ENCODE data around the gene SLC2A4RG.

SLC2A4RG gene

GRCh38 chr20:63706027-63706695, 33.4 kb upstream of the SLC2A4RG start:
- peak overlapping the region; percentile 77 for H3K4me3 ChIP-seq (ENCODE audit: low read depth, low read length)
- ChIA-PET CTCF (interaction anchor here (1.5 kb wide), 1 partner anchor 7 kb away, joined by 6 read pairs; no protein-coding TSS in a partner anchor), POLR2A (interaction anchor here (1.2 kb wide), 1 partner anchor 159 kb away, joined by 3 read pairs; the partner anchor contains the start of gene TPD52L2)
- no peak for DNase-seq (ENCODE audit: low read depth, low spot score)
- TF ChIP-seq, protein P1, sequence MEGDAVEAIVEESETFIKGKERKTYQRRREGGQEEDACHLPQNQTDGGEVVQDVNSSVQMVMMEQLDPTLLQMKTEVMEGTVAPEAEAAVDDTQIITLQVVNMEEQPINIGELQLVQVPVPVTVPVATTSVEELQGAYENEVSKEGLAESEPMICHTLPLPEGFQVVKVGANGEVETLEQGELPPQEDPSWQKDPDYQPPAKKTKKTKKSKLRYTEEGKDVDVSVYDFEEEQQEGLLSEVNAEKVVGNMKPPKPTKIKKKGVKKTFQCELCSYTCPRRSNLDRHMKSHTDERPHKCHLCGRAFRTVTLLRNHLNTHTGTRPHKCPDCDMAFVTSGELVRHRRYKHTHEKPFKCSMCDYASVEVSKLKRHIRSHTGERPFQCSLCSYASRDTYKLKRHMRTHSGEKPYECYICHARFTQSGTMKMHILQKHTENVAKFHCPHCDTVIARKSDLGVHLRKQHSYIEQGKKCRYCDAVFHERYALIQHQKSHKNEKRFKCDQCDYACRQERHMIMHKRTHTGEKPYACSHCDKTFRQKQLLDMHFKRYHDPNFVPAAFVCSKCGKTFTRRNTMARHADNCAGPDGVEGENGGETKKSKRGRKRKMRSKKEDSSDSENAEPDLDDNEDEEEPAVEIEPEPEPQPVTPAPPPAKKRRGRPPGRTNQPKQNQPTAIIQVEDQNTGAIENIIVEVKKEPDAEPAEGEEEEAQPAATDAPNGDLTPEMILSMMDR (IDR thresholded peaks at IDR 0.05; ENCODE audit: insufficient read depth, low read length, missing control alignments): no peak

- ChIA-PET POLR2A (interaction anchor here (1.2 to 1.6 kb wide), 7 partner anchors 8 to 186 kb away, joined by 3 to 10 read pairs (median 4); partner anchors contain the start of gene TPD52L2), CTCF (interaction anchor here (1.0 to 1.5 kb wide), 3 partner anchors 8 to 273 kb away, joined by 3 to 6 read pairs (median 3); partner anchors contain the start of genes PTK6 and SAMD10)
- H3K4me3 ChIP-seq (ENCODE audit: low read depth, low read length): peak overlapping the region; percentile 77
- no peak for DNase-seq (ENCODE audit: low read depth, low spot score)
- TF ChIP-seq, protein P1 (IDR thresholded peaks at IDR 0.05; ENCODE audit: insufficient read depth, low read length, missing control alignments): peak; percentile 24
These were observed 32.6 kb upstream of the SLC2A4RG start for GRCh38 chr20:63706852-63707557.

DNA sequence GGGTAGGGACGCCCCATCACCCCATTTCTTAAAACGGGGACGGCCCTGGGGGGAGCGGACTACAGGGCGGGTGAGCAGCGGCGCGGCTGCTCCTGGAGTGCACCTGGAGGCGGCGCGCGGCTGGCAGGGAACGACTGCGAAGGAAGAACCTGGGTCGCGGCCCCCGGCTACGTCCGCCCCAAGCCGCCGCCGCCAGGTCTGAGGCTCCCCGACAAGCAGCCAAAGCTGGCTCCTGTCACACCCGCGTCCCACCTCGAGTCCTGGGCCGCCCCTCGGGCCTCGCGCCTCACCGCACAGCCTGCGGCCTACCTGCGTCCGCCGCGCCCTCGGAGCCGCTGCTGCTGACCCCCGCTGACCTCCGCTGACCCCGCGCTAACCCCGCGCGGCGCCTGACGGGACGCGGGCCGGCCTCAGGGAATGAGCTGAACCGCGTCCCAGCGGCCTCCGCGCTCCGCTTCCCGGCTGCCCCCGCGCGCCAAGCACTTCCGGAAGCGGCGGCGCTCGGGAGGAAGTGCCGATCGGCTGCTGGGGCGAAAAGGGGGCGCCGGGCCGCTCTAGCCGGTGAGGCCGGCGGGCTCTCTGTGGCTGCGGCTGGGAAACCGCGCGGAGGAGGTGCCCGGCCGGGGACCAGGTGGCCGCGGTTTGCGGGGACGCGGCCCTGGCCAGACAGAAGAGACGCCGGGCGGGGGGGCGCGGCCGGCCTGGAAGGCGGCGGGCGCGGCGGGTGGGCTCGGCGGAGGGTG, 31.8 kb upstream of the SLC2A4RG start, which contains the start of the genes ARFRP1 and ZGPAT:
TSS of gene ARFRP1 (minus strand) at position 419 of the 743 bp plus-strand sequence. CDS start 885 bp downstream, outside the sequence.
TSS of gene ZGPAT (plus strand) at position 482 of the 743 bp plus-strand sequence. CDS start 542 bp downstream, outside the sequence.
- ChIA-PET CTCF (interaction anchor here (1.0 to 1.5 kb wide), 6 partner anchors 9 to 272 kb away, joined by 3 to 6 read pairs (median 3); partner anchors contain the start of genes PTK6 and SAMD10), POLR2A (interaction anchor here (0.6 to 1.6 kb wide), 10 partner anchors 9 to 186 kb away, joined by 3 to 10 read pairs (median 4); partner anchors contain the start of genes GMEB2, LIME1 and TPD52L2)
- TF ChIP-seq, protein P1 (IDR thresholded peaks at IDR 0.05; ENCODE audit: insufficient read depth, low read length, missing control alignments): no peak
- DNase-seq (ENCODE audit: low read depth, low spot score): no peak
- H3K4me3 ChIP-seq (ENCODE audit: low read depth, low read length): peak within 1 kb of the TSS; percentile 77

- CTCF ChIA-PET: interaction anchor here (1.0 to 1.2 kb wide), 4 partner anchors 9 to 265 kb away, joined by 3 to 6 read pairs (median 3); partner anchors contain the start of gene PTK6
- POLR2A ChIA-PET: interaction anchor here (0.6 to 1.6 kb wide), 9 partner anchors 10 to 187 kb away, joined by 3 to 10 read pairs (median 4); partner anchors contain the start of genes GMEB2, LIME1 and TPD52L2
- TF ChIP-seq, protein P1 (IDR thresholded peaks at IDR 0.05; ENCODE audit: insufficient read depth, low read length, missing control alignments): no peak
- H3K4me3 ChIP-seq (ENCODE audit: low read depth, low read length): peak overlapping the region; percentile 77
- no peak for DNase-seq (ENCODE audit: low read depth, low spot score)
These were observed 31.1 kb upstream of the SLC2A4RG start for GRCh38 chr20:63708301-63709148.

- POLR2A ChIA-PET: no interaction called here
- TF ChIP-seq, protein P1 (IDR thresholded peaks at IDR 0.05; ENCODE audit: insufficient read depth, low read length, missing control alignments): no peak
- H3K4me3 ChIP-seq (ENCODE audit: low read depth, low read length): peak overlapping the region; percentile 77
- DNase-seq (ENCODE audit: low read depth, low spot score): no peak
- CTCF ChIA-PET: interaction anchor here (1.2 kb wide), 1 partner anchor 8 kb away, joined by 3 read pairs; no protein-coding TSS in a partner anchor
These were observed 30.4 kb upstream of the SLC2A4RG start for GRCh38 chr20:63709149-63709527.
